A549 treated with GW870086 at 1 μM for 4 hours (cell line): Measurements from ENCODE around the gene NR6A1. TPM values are rescaled to one million over a fixed set of nuclear protein-coding genes. Genes with fewer than 3 reads are reported as not detected.

Experiments
- total RNA-seq: library from RNA; stranded (reverse); fragments of 200-300 nt; extraction: Qiagen RNA extraction; gene quantifications from 5 replicates; pipeline ENCODE4 v1.2.3, GENCODE V29; 2022; ENCODE audit warnings: low read depth

NR6A1 gene
- total RNA-seq: 1.4 to 2.2 TPM (median 1.8 TPM) in 5 replicates

GRCh38 chr9:124771021-124771866, at the start of gene NR6A1:
Gene NR6A1 (minus strand): TSS chr9:124771311.

DNA sequence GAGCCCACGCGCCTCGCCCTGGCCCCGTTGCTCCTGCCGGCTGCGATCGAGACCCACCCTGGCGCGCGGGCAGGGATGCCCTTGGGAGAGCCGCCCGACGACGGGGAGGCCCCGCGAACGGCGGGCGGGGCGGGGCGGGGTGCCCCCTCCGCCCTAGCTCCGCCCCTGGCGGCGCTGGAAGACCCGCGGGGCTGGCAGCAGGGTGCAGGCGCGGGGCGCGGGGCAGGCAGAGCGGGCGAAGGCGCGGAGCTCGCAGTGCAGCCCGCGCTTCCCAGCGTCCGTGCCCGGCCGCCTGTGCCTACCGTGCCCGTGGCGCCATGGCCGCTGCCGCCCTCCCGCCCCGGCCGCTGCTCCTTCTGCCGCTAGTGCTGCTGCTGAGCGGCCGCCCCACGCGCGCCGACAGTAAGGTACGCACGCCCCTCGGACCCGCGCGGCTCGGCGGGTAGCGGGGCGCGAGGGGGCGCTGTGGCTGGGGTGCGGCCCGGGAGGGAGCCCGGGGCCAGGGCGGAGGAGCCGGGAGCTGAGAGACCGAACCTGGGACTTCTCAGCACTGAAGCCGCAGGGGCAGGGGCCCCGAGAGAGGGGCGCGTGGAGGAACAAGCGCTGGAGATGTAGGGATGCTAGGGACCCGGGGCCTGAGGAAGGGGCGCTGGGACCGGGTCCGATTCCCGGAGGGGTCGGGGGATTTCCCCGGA, 6.0 kb upstream of the NR6A1 start, which contains the start of gene OLFML2A:
TSS of gene OLFML2A (plus strand) at position 180 of the 695 bp plus-strand sequence. CDS start at position 318, 138 bp downstream.

DNA sequence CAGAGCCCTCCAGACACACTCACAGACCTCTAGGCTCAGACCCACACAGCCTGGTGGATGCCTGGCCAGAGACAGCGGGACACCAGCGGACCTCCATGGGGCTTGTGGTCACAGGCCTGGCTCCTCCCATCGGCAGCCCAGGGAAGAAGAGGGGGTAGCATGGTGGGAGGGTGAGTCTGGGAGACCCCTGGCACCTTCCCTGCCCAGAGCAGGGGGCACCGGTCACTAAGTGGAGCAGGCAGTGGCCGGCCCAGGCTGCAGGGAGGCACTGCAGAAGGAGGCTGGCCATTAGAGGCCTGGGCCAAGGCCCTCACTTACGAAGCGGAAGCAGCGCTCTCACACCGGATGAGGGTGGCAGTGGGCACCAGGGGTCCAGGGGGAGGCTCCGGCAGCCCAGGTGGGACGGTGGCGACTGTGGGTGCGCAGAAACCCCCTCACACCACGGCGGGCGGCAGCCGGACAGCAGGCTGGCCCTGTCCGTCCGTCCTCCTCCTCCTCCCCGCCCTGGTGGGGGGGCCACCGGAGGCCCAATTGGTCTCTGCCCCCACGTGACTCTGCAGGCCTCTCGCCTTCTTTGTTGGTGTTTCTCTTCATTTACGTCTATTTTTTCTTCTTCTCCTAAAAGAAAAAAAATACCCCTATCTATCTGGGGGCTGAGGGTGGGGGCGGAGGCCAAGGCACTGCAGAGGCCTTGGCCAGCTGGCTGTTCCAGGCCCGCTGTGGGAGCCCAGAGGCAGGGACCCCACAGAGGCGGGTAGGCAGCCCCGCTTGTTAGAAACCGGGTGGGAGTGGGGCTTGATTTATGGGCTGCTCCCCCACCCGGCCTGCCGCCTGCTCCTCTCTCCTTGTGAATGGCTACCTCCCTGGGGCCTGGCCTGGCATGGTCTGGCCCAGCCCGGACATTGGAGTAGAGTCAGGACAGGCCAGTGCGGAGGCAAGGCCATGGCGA, 263.9 kb downstream of the NR6A1 start, which contains the start of gene NR5A1:
TSS of gene NR5A1 (minus strand) at position 469 of the 949 bp plus-strand sequence. CDS start 4,004 bp downstream, outside the sequence.

Other genes with a start within 250 kb of the NR6A1 start
- 22.6 to 34.2 TPM (median 33.2 TPM) in 5 replicates for gene OLFML2A, start 5.8 kb upstream of the NR6A1 start, total RNA-seq
- 0.10 to 0.15 TPM in 2 of 5 replicates, not detected in the others for gene WDR38, start 82.1 kb upstream of the NR6A1 start, total RNA-seq
- gene RPL35, start 90.6 kb upstream of the NR6A1 start, total RNA-seq: 2,775 to 3,328 TPM (median 2,872 TPM) in 5 replicates
- 64.4 to 83.9 TPM (median 73.1 TPM) in 5 replicates for gene ARPC5L, start 90.8 kb upstream of the NR6A1 start, total RNA-seq
- 10.1 to 10.9 TPM (median 10.4 TPM) in 5 replicates for gene GOLGA1, start 169.8 kb upstream of the NR6A1 start, total RNA-seq